CD4-positive, alpha-beta T cell (primary cell): Measurements from ENCODE around the gene MYH7B. TPM values are rescaled to one million over a fixed set of nuclear protein-coding genes. Genes with fewer than 3 reads are reported as not detected.

Source experiments
- ATAC-seq: fragments of 200-7000 bp; cut with Tn5 transposase; one replicate; pipeline ENCODE4 v1.10.0; 2022; ENCODE audit warnings: mild to moderate bottlenecking; ENCODE audit not compliant: poor library complexity
- CTCF ChIA-PET: fragments of 350-600 bp; sonication (Branson Sonifier 250); formaldehyde crosslinking; loops from one replicate; lab custom pipeline; 2021; ENCODE audit warnings: antibody characterized with exemption, inconsistent platforms; lab: Charles Lee
- POLR2A ChIA-PET: fragments of 350-600 bp; sonication (Branson Sonifier 250); formaldehyde crosslinking; loops from one replicate; lab custom pipeline; 2021; ENCODE audit warnings: antibody characterized with exemption, inconsistent platforms; lab: Charles Lee
- DNase-seq, 14 experiments: peaks; one replicate each; pipeline ENCODE4 v3.0.0-alpha.2; 2013 to 2020; ENCODE audit warnings: mixed read lengths in 2 of 14
- H3K27ac ChIP-seq, 2 donors: one replicate each; pipeline versions ENCODE4 v1.5.1 to v1.7.0; 2013; ENCODE audit warnings: low read length in 2 of 2, low read depth in 1 of 2, mild to moderate bottlenecking in 1 of 2
- H3K27me3 ChIP-seq, 2 experiments: 1 replicate in 1 of 2; 2 replicates in 1 of 2; pipeline versions ENCODE4 v1.6.1 to v1.7.0; 2013; ENCODE audit warnings: low read length in 2 of 2, control low read depth in 1 of 2, mild to moderate bottlenecking in 1 of 2, moderate library complexity in 1 of 2; ENCODE audit not compliant: insufficient read depth in 2 of 2, control insufficient read depth in 1 of 2
- H3K36me3 ChIP-seq: one replicate; pipeline ENCODE4 v1.6.1; 2013; ENCODE audit warnings: low read length, control low read depth; ENCODE audit not compliant: insufficient read depth
- H3K4me1 ChIP-seq: one replicate; pipeline ENCODE4 v1.6.1; 2013; ENCODE audit warnings: low read length, control low read depth; ENCODE audit not compliant: insufficient read depth
- H3K4me3 ChIP-seq: one replicate; pipeline ENCODE4 v1.5.1; 2013; ENCODE audit warnings: mild to moderate bottlenecking, low read length, moderate library complexity
- H3K9me3 ChIP-seq, 2 experiments: 1 replicate in 1 of 2; 2 replicates in 1 of 2; pipeline versions ENCODE4 v1.6.1 to v1.7.0; 2013; ENCODE audit warnings: low read length in 2 of 2, mild to moderate bottlenecking in 2 of 2, control low read depth in 1 of 2, moderate library complexity in 1 of 2; ENCODE audit not compliant: control insufficient read depth in 1 of 2, insufficient read depth in 1 of 2
- H3K27ac Mint-ChIP-seq: one replicate; pipeline ENCODE4 v1.8.0; 2020; ENCODE audit warnings: mixed read lengths
- H3K27me3 Mint-ChIP-seq: one replicate; pipeline ENCODE4 v1.8.0; 2021; ENCODE audit warnings: mixed read lengths
- H3K36me3 Mint-ChIP-seq: one replicate; pipeline ENCODE4 v1.8.0; 2021; ENCODE audit warnings: low read depth, mixed read lengths
- H3K4me1 Mint-ChIP-seq: one replicate; pipeline ENCODE4 v1.8.0; 2021; ENCODE audit warnings: low read depth, mixed read lengths
- H3K4me3 Mint-ChIP-seq: one replicate; pipeline ENCODE4 v1.8.0; 2020; ENCODE audit warnings: mild to moderate bottlenecking, mixed read lengths
- H3K9me3 Mint-ChIP-seq: one replicate; pipeline ENCODE4 v1.8.0; 2020; ENCODE audit warnings: mixed read lengths
- CTCF ChIP-seq: fragments of 200-600 bp; IDR thresholded peaks from one replicate; pipeline ENCODE4 v1.8.0; 2022; ENCODE audit warnings: antibody characterized with exemption, mild to moderate bottlenecking
- intact Hi-C, 2 experiments: fragments of 100-400 bp; cut with DNase I in 1 of 2; cut with micrococcal nuclease in 1 of 2; formaldehyde crosslinking; loops; one replicate each; pipeline versions ENCODE4 v1.15.1 to v1.9.0; 2023 to 2025; cut with DNase I, micrococcal nuclease
- total RNA-seq, 174 experiments: library from RNA in 2 of 174; stranded (reverse) in 2 of 174; gene quantifications; one replicate each; pipeline ENCODE4 v1.2.3 and lab custom pipeline; 2021 to 2026

The MYH7B gene
- total RNA-seq, 2 experiments from 2014 or later, result 0.53 to 0.58 TPM

- POLR2A ChIA-PET, result no interaction called here
- intact Hi-C loops, result no loop called here
- Histone ChIP-seq H3K27ac (no peak overlapping the region), H3K4me3 (no peak overlapping the region), H3K27me3 (no peaks in the 10 kb centered on the region), H3K36me3 (no peaks in the 10 kb centered on the region), H3K4me1 (no peaks in the 10 kb centered on the region), H3K9me3 (no peaks in the 10 kb centered on the region)
- no peaks in the 10 kb centered on the region for H3K9me3 Mint-ChIP-seq
- H3K27ac Mint-ChIP-seq, result no peak overlapping the region
- no peaks in the 10 kb centered on the region for H3K27me3 Mint-ChIP-seq
- no peak for TF ChIP-seq CTCF
- DNase-seq, result no peak
- no peak for ATAC-seq
- CTCF ChIA-PET, result no interaction called here
- H3K4me3 Mint-ChIP-seq, result no peak overlapping the region
- peaks cover 5% of the 10 kb centered on the region for H3K4me1 Mint-ChIP-seq
- H3K36me3 Mint-ChIP-seq, result no peaks in the 10 kb centered on the region
Observed at GRCh38 chr20:34965051-34965450, 9.4 kb downstream of the MYH7B start.

GRCh38 chr20:34967421-34967820 lies 11.8 kb downstream of the MYH7B start:
- Histone ChIP-seq H3K36me3 (no peaks in the 10 kb centered on the region), H3K27me3 (no peaks in the 10 kb centered on the region), H3K4me1 (no peaks in the 10 kb centered on the region), H3K27ac (no peak overlapping the region), H3K9me3 (no peaks in the 10 kb centered on the region), H3K4me3 (no peak overlapping the region)
- no peak overlapping the region for H3K4me3 Mint-ChIP-seq
- TF ChIP-seq CTCF, result no peak
- CTCF ChIA-PET, result interaction anchor here (1.2 kb wide), 1 partner anchor 27 kb away, joined by 3 read pairs; no protein-coding TSS in a partner anchor
- no peaks in the 10 kb centered on the region for H3K36me3 Mint-ChIP-seq
- no peak overlapping the region for H3K27ac Mint-ChIP-seq
- intact Hi-C loops, result no loop called here
- H3K27me3 Mint-ChIP-seq, result no peaks in the 10 kb centered on the region
- no peaks in the 10 kb centered on the region for H3K4me1 Mint-ChIP-seq
- ATAC-seq, result no peak
- no peaks in the 10 kb centered on the region for H3K9me3 Mint-ChIP-seq
- POLR2A ChIA-PET, result interaction anchor here (0.7 kb wide), 1 partner anchor 91 kb away, joined by 4 read pairs; the partner anchor contains the start of gene ACSS2
- no peak for DNase-seq

GRCh38 chr20:34968042-34968775 lies 12.5 kb downstream of the MYH7B start:
- Histone ChIP-seq H3K9me3 (no peaks in the 10 kb centered on the region), H3K4me1 (no peaks in the 10 kb centered on the region), H3K27me3 (no peaks in the 10 kb centered on the region), H3K36me3 (no peaks in the 10 kb centered on the region), H3K27ac (no peak overlapping the region), H3K4me3 (no peak overlapping the region)
- intact Hi-C loops, result no loop called here
- ATAC-seq, result no peak
- H3K9me3 Mint-ChIP-seq, result no peaks in the 10 kb centered on the region
- H3K36me3 Mint-ChIP-seq, result no peaks in the 10 kb centered on the region
- CTCF ChIA-PET, result no interaction called here
- no peak overlapping the region for H3K27ac Mint-ChIP-seq
- POLR2A ChIA-PET, result interaction anchor here (0.7 kb wide), 1 partner anchor 92 kb away, joined by 4 read pairs; the partner anchor contains the start of gene ACSS2
- no peaks in the 10 kb centered on the region for H3K27me3 Mint-ChIP-seq
- H3K4me3 Mint-ChIP-seq, result no peak overlapping the region
- TF ChIP-seq CTCF, result no peak
- no peaks in the 10 kb centered on the region for H3K4me1 Mint-ChIP-seq
- DNase-seq, result no peak
